GM18502 (cell line): Measurements from ENCODE around the gene PRLR.
"Not testable (repeated sequence)": the region's sequence is repeated elsewhere in the genome, so short reads cannot be mapped to it uniquely, and the experiment has no call there.

Source experiments
- ATAC-seq: cut with Tn5 transposase; IDR thresholded peaks from one replicate; pipeline ENCODE4 v1.9.1; 2021; ENCODE audit warnings: mild to moderate bottlenecking; ENCODE audit not compliant: unreplicated experiment, poor library complexity

The PRLR gene

GRCh38 chr5:35047785-35048404 is 182.4 kb downstream of the PRLR start, which contains the start of gene AGXT2:
Gene AGXT2 (minus strand): TSS chr5:35047949. CDS start chr5:35047892, 57 bp downstream.
- no peak for ATAC-seq

GRCh38 chr5:35046774-35047173 is 183.5 kb downstream of the PRLR start:
- no peak for ATAC-seq

- ATAC-seq = no peak
Observed at GRCh38 chr5:35045280-35045679, 185.0 kb downstream of the PRLR start.

- no peak for ATAC-seq
Observed at GRCh38 chr5:35044649-35045048, 185.6 kb downstream of the PRLR start.

- ATAC-seq = no peak
Observed at GRCh38 chr5:35042781-35043180, 187.5 kb downstream of the PRLR start.

GRCh38 chr5:35041261-35041660 is 189.0 kb downstream of the PRLR start:
- no peak for ATAC-seq

- ATAC-seq = no peak
Observed at GRCh38 chr5:35038891-35039290, 191.4 kb downstream of the PRLR start.

GRCh38 chr5:35036536-35036935 is 193.8 kb downstream of the PRLR start:
- no peak for ATAC-seq

- ATAC-seq = not testable (repeated sequence)
Observed at GRCh38 chr5:35035929-35036328, 194.4 kb downstream of the PRLR start.

GRCh38 chr5:35035271-35035670 is 195.0 kb downstream of the PRLR start:
- ATAC-seq = no peak

- no peak for ATAC-seq
Observed at GRCh38 chr5:35032356-35032755, 197.9 kb downstream of the PRLR start.

- ATAC-seq = no peak
Observed at GRCh38 chr5:35031276-35031675, 199.0 kb downstream of the PRLR start.

GRCh38 chr5:35030426-35031100 is 199.7 kb downstream of the PRLR start:
- no peak for ATAC-seq

GRCh38 chr5:35029333-35029732 is 201.0 kb downstream of the PRLR start:
- ATAC-seq = no peak

- no peak for ATAC-seq
Observed at GRCh38 chr5:35026941-35027340, 203.3 kb downstream of the PRLR start.

GRCh38 chr5:35026280-35026840 is 203.9 kb downstream of the PRLR start:
- no peak for ATAC-seq

- ATAC-seq = no peak
Observed at GRCh38 chr5:35024911-35025510, 205.3 kb downstream of the PRLR start.

- no peak for ATAC-seq
Observed at GRCh38 chr5:35023391-35024178, 206.7 kb downstream of the PRLR start.

GRCh38 chr5:35016174-35017051 is 213.9 kb downstream of the PRLR start:
- peak; percentile 89 for ATAC-seq

GRCh38 chr5:35015063-35015462 is 215.2 kb downstream of the PRLR start:
- ATAC-seq = no peak
